Memory B cell (primary cell): ENCODE measurements around the gene CHCHD3.

Experiments used
- ATAC-seq: fragments of 150-1000 bp; cut with Tn5 transposase; 2 replicates; pipeline ENCODE4 v1.10.0; 2021; ENCODE audit warnings: low read depth, mild to moderate bottlenecking, moderate library complexity
- DNase-seq, 2 donors: peaks; one replicate each; pipeline ENCODE4 v3.0.0; 2022; ENCODE audit warnings: low spot score in 2 of 2
- H3K27ac Mint-ChIP-seq: one replicate; pipeline ENCODE4 v1.8.0; 2022; ENCODE audit warnings: mild to moderate bottlenecking, moderate library complexity, mixed read lengths
- H3K27me3 Mint-ChIP-seq: one replicate; pipeline ENCODE4 v1.8.0; 2022; ENCODE audit warnings: mixed read lengths
- H3K36me3 Mint-ChIP-seq: one replicate; pipeline ENCODE4 v1.8.0; 2022; ENCODE audit warnings: mild to moderate bottlenecking, mixed read lengths
- H3K4me1 Mint-ChIP-seq: one replicate; pipeline ENCODE4 v1.8.0; 2022; ENCODE audit warnings: mixed read lengths
- H3K4me3 Mint-ChIP-seq: one replicate; pipeline ENCODE4 v1.8.0; 2022; ENCODE audit warnings: mild to moderate bottlenecking, moderate library complexity, mixed read lengths
- H3K9me3 Mint-ChIP-seq: one replicate; pipeline ENCODE4 v1.8.0; 2022; ENCODE audit warnings: mixed read lengths

Gene CHCHD3

GRCh38 chr7:132806834-132807233, 275.1 kb downstream of the CHCHD3 start:
- H3K9me3 Mint-ChIP-seq, result peaks cover 3% of the 10 kb centered on the region

GRCh38 chr7:132805766-132806165, 276.1 kb downstream of the CHCHD3 start:
- no peak for DNase-seq
- Mint-ChIP-seq H3K4me3 (no peak overlapping the region), H3K9me3 (no peaks in the 10 kb centered on the region), H3K36me3 (peaks cover 5% of the 10 kb centered on the region), H3K27ac (no peak overlapping the region), H3K27me3 (no peaks in the 10 kb centered on the region), H3K4me1 (peaks cover 2% of the 10 kb centered on the region)
- ATAC-seq, result no peak

More at GRCh38 chr7:132806834-132807233, 275.1 kb downstream of the CHCHD3 start:
- Mint-ChIP-seq H3K4me3 (no peak overlapping the region), H3K27me3 (no peaks in the 10 kb centered on the region), H3K36me3 (peaks cover 14% of the 10 kb centered on the region), H3K4me1 (peaks cover 6% of the 10 kb centered on the region), H3K27ac (no peak overlapping the region)
- DNase-seq (no peak), ATAC-seq (no peak)

GRCh38 chr7:132804849-132805485, 276.9 kb downstream of the CHCHD3 start:
- no peak for DNase-seq
- Mint-ChIP-seq H3K27me3 (no peaks in the 10 kb centered on the region), H3K27ac (no peak overlapping the region), H3K4me3 (no peak overlapping the region), H3K36me3 (peaks cover 5% of the 10 kb centered on the region), H3K4me1 (peaks cover 2% of the 10 kb centered on the region), H3K9me3 (no peaks in the 10 kb centered on the region)
- no peak for ATAC-seq

GRCh38 chr7:132800522-132800921, 281.4 kb downstream of the CHCHD3 start:
- no peaks in the 10 kb centered on the region for H3K9me3 Mint-ChIP-seq
- peaks cover 2% of the 10 kb centered on the region for H3K4me1 Mint-ChIP-seq
- H3K36me3 Mint-ChIP-seq, result peaks cover 13% of the 10 kb centered on the region
- no peaks in the 10 kb centered on the region for H3K27me3 Mint-ChIP-seq
- no peak overlapping the region for H3K4me3 Mint-ChIP-seq
- no peak overlapping the region for H3K27ac Mint-ChIP-seq
- ATAC-seq, result no peak
- DNase-seq, result no peak

DNA sequence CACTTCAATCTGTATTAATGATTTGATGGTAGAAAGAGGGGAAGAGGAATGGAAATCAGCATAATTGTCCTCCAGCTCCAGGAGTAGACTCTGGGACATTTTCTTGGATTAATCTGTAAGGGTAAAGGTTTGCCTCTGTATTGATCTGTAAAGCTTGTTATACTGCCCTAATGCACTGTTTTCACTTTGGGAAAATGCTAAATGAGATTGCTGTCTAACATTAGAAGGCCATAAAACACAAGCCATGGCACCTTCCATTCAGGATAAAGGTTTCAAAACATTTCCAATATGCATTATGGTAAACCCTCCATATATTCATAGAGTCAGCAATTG, 282.8 kb downstream of the CHCHD3 start:
- H3K27ac Mint-ChIP-seq, result peak overlapping the region; percentile 43
- ATAC-seq (no peak), DNase-seq (no peak)
- peaks cover 17% of the 10 kb centered on the region for H3K36me3 Mint-ChIP-seq
- no peak overlapping the region for H3K4me3 Mint-ChIP-seq
- H3K9me3 Mint-ChIP-seq, result no peaks in the 10 kb centered on the region
- no peaks in the 10 kb centered on the region for H3K27me3 Mint-ChIP-seq
- H3K4me1 Mint-ChIP-seq, result peaks cover 2% of the 10 kb centered on the region

DNA sequence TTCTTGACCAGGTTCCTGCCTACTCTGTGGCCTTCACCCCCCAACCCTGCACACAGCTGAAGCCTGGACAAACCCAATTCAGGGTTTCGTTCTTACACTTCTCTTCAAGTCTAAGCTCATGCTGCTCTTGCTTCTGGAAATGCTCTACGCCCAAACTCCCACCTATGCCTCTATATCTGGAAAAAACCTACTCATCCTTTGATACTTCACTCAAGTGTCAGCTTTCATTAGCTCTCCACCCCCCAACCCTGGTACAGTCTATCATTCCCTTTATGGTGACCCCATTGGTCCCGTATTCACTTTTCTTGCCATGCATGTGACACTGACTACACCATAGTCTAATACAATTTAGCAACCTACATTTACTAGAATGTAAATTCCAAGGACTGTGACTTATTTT, 284.7 kb downstream of the CHCHD3 start:
- no peak overlapping the region for H3K4me3 Mint-ChIP-seq
- H3K27me3 Mint-ChIP-seq, result no peaks in the 10 kb centered on the region
- no peak overlapping the region for H3K27ac Mint-ChIP-seq
- no peaks in the 10 kb centered on the region for H3K4me1 Mint-ChIP-seq
- peaks cover 26% of the 10 kb centered on the region for H3K36me3 Mint-ChIP-seq
- no peak for ATAC-seq
- no peaks in the 10 kb centered on the region for H3K9me3 Mint-ChIP-seq
- DNase-seq, result no peak

DNA sequence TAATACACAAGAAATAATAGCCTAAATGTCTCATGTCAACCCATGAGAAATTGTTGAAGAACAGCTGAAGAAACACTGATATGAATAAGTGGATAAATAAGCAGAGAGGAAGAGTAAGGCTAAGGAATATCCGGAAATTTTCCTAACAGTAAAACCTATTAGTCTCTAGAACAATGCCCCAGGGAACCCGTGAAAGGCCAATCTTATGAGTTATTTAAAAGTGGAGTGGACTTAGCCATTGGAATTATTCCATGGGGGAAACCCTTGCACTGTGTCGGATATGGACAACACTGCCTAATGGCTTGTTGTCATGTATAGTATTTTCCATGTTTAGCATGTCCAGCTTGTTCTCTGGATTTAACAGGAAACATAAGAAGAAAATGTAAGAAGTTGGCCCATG, 288.4 kb downstream of the CHCHD3 start:
- DNase-seq, result no peak
- Mint-ChIP-seq H3K9me3 (no peaks in the 10 kb centered on the region), H3K4me3 (no peak overlapping the region), H3K36me3 (peaks cover 35% of the 10 kb centered on the region), H3K27ac (no peak overlapping the region), H3K4me1 (no peaks in the 10 kb centered on the region), H3K27me3 (no peaks in the 10 kb centered on the region)
- no peak for ATAC-seq

DNA sequence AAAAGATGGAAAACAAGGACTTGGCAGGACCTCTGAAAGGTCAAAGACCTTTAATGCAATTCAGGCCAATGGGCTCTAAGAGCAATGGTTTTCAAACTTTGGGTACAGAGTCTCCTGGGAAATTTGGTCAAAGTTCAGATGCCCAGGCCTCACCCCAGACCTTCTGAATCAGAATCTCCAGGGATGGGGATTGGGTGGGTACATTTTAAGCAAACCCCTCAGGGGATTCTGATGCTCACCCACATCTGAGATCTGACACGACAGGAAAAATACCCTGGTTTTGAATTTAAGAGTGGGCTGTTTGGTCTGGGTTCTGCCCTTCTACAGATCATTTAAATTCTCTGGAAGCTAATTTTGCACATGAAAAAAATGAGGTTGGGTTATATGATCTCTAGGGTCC, 290.9 kb downstream of the CHCHD3 start:
- ATAC-seq (no peak), DNase-seq (no peak)
- H3K9me3 Mint-ChIP-seq, result no peaks in the 10 kb centered on the region
- H3K4me3 Mint-ChIP-seq, result no peak overlapping the region
- no peaks in the 10 kb centered on the region for H3K4me1 Mint-ChIP-seq
- H3K27ac Mint-ChIP-seq, result no peak overlapping the region
- H3K27me3 Mint-ChIP-seq, result no peaks in the 10 kb centered on the region
- peaks cover 43% of the 10 kb centered on the region for H3K36me3 Mint-ChIP-seq

DNA sequence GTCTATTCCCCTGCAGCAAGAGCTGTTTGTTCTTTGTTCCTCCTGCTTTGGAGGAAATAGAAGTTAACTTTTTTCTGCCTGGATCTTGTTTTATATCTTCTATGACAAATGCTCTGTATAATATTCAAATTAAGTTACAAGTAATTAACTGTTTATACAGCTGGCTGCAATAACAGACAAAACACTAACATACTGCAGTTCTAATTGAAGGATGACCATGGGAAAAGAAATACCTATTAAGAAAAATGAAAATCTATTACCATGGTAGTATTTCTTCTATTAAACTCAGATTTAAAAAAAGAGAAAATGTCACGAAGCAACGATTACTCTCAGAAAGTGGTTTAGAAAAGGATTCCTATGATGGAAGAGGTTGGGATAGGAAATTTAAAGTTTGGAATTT, 291.8 kb downstream of the CHCHD3 start:
- ATAC-seq (no peak), DNase-seq (no peak)
- H3K4me3 Mint-ChIP-seq, result no peak overlapping the region
- no peaks in the 10 kb centered on the region for H3K4me1 Mint-ChIP-seq
- H3K9me3 Mint-ChIP-seq, result no peaks in the 10 kb centered on the region
- peaks cover 42% of the 10 kb centered on the region for H3K36me3 Mint-ChIP-seq
- H3K27me3 Mint-ChIP-seq, result no peaks in the 10 kb centered on the region
- H3K27ac Mint-ChIP-seq, result no peak overlapping the region

DNA sequence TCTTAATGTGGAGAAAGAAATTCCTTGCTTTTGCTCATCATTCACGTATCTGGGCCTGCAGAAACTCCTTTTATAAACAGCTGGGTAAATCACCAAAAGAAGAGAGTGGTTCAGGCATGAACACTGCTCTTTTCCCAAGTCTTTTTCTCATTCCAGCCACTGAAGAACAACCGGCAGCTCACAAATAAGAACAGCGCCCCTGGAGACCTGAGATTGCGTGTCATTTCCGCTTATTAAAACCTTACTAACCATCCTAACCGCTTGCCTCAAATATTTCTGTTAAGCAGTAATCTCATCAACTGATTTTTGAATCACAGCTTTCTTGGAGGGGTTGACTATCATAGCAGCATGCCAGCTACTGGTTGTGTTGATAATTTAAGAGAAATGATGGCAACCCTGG, 292.6 kb downstream of the CHCHD3 start:
- Mint-ChIP-seq H3K27ac (no peak overlapping the region), H3K27me3 (no peaks in the 10 kb centered on the region), H3K4me3 (no peak overlapping the region), H3K9me3 (no peaks in the 10 kb centered on the region), H3K36me3 (peaks cover 45% of the 10 kb centered on the region), H3K4me1 (no peaks in the 10 kb centered on the region)
- DNase-seq (no peak), ATAC-seq (no peak)

GRCh38 chr7:132785870-132786269, 296.0 kb downstream of the CHCHD3 start:
- Mint-ChIP-seq H3K4me3 (no peak overlapping the region), H3K27ac (no peak overlapping the region), H3K9me3 (no peaks in the 10 kb centered on the region), H3K36me3 (peaks cover 36% of the 10 kb centered on the region), H3K4me1 (no peaks in the 10 kb centered on the region), H3K27me3 (no peaks in the 10 kb centered on the region)
- no peak for DNase-seq
- no peak for ATAC-seq

DNA sequence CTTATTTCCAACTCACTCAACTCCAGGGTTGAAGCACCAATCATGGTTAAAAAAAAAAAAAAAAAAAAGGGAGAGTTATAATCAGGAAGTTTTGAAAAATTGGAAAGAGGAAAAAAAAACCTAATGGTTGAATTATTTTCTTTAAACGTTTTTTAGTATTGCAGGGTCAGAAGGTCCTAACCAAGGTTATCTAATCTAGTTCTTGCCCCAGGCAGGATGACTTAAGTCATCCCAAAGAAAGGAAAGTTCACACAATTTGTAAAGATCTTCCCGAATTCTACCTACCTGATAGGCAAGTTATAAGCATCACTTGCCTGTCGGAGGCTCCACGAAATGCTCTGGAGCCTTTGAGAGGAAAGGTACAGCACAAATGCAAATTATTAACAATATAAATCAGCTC, 297.5 kb downstream of the CHCHD3 start:
- Mint-ChIP-seq H3K4me1 (no peaks in the 10 kb centered on the region), H3K27me3 (no peaks in the 10 kb centered on the region), H3K4me3 (no peak overlapping the region), H3K36me3 (peaks cover 32% of the 10 kb centered on the region), H3K9me3 (no peaks in the 10 kb centered on the region), H3K27ac (no peak overlapping the region)
- DNase-seq, result no peak
- no peak for ATAC-seq

GRCh38 chr7:132783824-132784223, 298.1 kb downstream of the CHCHD3 start:
- ATAC-seq, result no peak
- no peak for DNase-seq
- Mint-ChIP-seq H3K9me3 (no peaks in the 10 kb centered on the region), H3K27me3 (peaks cover under 1% of the 10 kb centered on the region), H3K36me3 (peaks cover 31% of the 10 kb centered on the region), H3K4me1 (peaks cover 2% of the 10 kb centered on the region), H3K27ac (no peak overlapping the region), H3K4me3 (no peak overlapping the region)

DNA sequence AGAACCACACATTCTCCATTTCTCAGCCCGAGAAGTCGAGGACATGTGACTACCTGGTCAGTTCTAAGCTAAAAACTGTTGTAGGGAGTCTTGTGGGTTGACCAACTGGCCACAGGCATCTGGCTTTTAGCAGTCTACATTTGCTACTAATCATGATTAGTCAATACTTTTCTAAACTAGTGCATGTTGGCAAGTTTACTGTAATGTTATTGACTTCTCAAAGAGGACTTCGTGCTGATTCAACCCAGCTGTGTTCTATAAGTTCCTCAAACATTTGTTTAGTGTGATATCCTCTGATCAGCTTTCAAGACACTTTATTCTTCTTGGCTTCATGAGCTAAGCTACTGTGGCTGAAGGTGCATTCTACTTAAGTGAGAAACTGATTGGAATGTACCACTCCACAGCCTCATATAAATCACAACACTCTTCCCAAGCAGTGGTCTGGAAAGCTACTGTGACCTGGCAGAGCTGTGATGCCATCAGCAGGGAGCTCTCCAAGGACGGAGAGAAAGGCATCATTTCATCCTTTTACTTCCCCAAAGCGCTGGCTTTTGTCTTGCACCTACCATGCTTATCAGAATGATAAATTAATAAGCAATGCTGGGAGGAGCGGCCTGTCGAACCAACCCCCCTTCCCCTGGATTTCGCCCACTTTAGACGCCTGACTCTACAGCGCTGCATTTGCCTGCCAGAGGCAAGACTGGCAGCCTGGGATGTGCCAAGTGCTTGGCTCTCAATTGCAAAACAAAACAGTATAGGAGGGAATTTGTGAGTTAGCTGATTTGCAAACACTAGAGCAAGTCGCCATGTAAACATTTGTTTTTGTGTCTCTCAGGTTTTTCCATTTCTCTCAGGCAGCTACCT, 298.9 kb downstream of the CHCHD3 start:
- Mint-ChIP-seq H3K9me3 (no peaks in the 10 kb centered on the region), H3K27ac (no peak overlapping the region), H3K27me3 (peaks cover 6% of the 10 kb centered on the region), H3K4me3 (no peak overlapping the region), H3K4me1 (peaks cover 4% of the 10 kb centered on the region), H3K36me3 (peaks cover 25% of the 10 kb centered on the region)
- DNase-seq (no peak), ATAC-seq (no peak)

DNA sequence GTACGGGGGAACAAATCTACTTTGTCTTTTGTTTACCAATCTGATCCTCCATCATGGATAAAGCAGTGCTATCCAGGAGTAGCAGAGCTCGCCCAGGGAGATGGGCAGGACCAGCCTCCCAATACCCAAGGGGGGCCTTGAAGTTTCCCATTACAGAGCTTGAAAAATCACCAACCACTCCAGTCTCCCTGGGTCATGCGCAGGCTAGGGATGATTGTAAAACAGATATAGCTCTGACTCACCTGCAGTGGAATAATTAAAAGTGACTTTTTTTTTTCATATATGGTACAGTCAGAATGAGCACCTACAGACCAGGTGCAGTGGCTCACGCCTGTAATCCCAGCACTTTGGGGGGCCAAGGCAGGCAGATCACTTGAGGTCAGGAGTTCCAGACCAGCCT, 301.1 kb downstream of the CHCHD3 start:
- Mint-ChIP-seq H3K36me3 (peaks cover 14% of the 10 kb centered on the region), H3K27me3 (peaks cover 13% of the 10 kb centered on the region), H3K4me3 (no peak overlapping the region), H3K27ac (no peak overlapping the region), H3K9me3 (peaks cover 2% of the 10 kb centered on the region), H3K4me1 (peaks cover 12% of the 10 kb centered on the region)
- ATAC-seq (no peak), DNase-seq (no peak)
